Epidermal melanocyte (primary cell): ENCODE results near the gene OR51M1.
A peak's percentile ranks its signal among the peaks of the same experiment; 100 is the strongest.
"Not testable (repeated sequence)": the region's sequence is repeated elsewhere in the genome, so short reads cannot be mapped to it uniquely, and the experiment has no call there.

Source experiments
- DNase-seq: peaks from one replicate; pipeline ENCODE4 v3.0.0; 2011; ENCODE audit warnings: low spot score; ENCODE audit not compliant: insufficient read length

OR51M1 gene

GRCh38 chr11:5383576-5383975 is at the start of gene OR51M1:
Gene OR51M1 (plus strand): TSS chr11:5383812. CDS start chr11:5389399, 5,587 bp downstream.
- DNase-seq, result no peak

GRCh38 chr11:5335170-5335569 is 48.4 kb upstream of the OR51M1 start:
- no peak for DNase-seq

- DNase-seq, result no peak
Observed at GRCh38 chr11:5336331-5336730, 47.3 kb upstream of the OR51M1 start.

GRCh38 chr11:5337253-5337652 is 46.4 kb upstream of the OR51M1 start:
- not testable (repeated sequence) for DNase-seq

GRCh38 chr11:5339771-5340322 is 43.8 kb upstream of the OR51M1 start:
- DNase-seq, result no peak

GRCh38 chr11:5343474-5344335 is 39.9 kb upstream of the OR51M1 start, which contains the start of gene OR51B5:
Gene OR51B5 (minus strand): TSS chr11:5343524. CDS start chr11:5343524, 0 bp downstream.
- DNase-seq, result no peak

- no peak for DNase-seq
Observed at GRCh38 chr11:5345831-5346230, 37.8 kb upstream of the OR51M1 start.

GRCh38 chr11:5348551-5349194 is 34.9 kb upstream of the OR51M1 start:
- DNase-seq, result no peak

GRCh38 chr11:5349550-5349949 is 34.1 kb upstream of the OR51M1 start:
- no peak for DNase-seq

GRCh38 chr11:5351208-5351607 is 32.4 kb upstream of the OR51M1 start, which contains the start of gene OR51B6:
Gene OR51B6 (plus strand): TSS chr11:5351508. CDS start chr11:5351508, 0 bp downstream.
- DNase-seq, result no peak

GRCh38 chr11:5356031-5356430 is 27.6 kb upstream of the OR51M1 start:
- not testable (repeated sequence) for DNase-seq

- DNase-seq, result no peak
Observed at GRCh38 chr11:5362017-5362625, 21.5 kb upstream of the OR51M1 start.

GRCh38 chr11:5363679-5364078 is 19.9 kb upstream of the OR51M1 start:
- no peak for DNase-seq

GRCh38 chr11:5364214-5364613 is 19.4 kb upstream of the OR51M1 start:
- no peak for DNase-seq

- not testable (repeated sequence) for DNase-seq
Observed at GRCh38 chr11:5366365-5366764, 17.2 kb upstream of the OR51M1 start.

- no peak for DNase-seq
Observed at GRCh38 chr11:5366856-5367255, 16.8 kb upstream of the OR51M1 start.

- DNase-seq, result no peak
Observed at GRCh38 chr11:5367448-5368074, 16.1 kb upstream of the OR51M1 start.

- DNase-seq, result no peak
Observed at GRCh38 chr11:5368502-5369043, 15.0 kb upstream of the OR51M1 start.

GRCh38 chr11:5369789-5370188 is 13.8 kb upstream of the OR51M1 start:
- DNase-seq, result no peak

- DNase-seq, result peak; percentile 58
Observed at GRCh38 chr11:5380740-5381342, 2.8 kb upstream of the OR51M1 start.

- no peak for DNase-seq
Observed at GRCh38 chr11:5384335-5384734, 723 bp downstream of the OR51M1 start.
